GM18907 (cell line): Measurements from ENCODE around the gene CBLIF.
A peak's percentile ranks its signal among the peaks of the same experiment; 100 is the strongest.
"Not testable (repeated sequence)": the region's sequence is repeated elsewhere in the genome, so short reads cannot be mapped to it uniquely, and the experiment has no call there.

Source experiments
- ATAC-seq: cut with Tn5 transposase; IDR thresholded peaks from one replicate; pipeline ENCODE4 v1.9.1; 2021; ENCODE audit warnings: mild to moderate bottlenecking, moderate library complexity; ENCODE audit not compliant: unreplicated experiment

The CBLIF gene

GRCh38 chr11:59848439-59848838 is 3.1 kb upstream of the CBLIF start:
- ATAC-seq: not testable (repeated sequence)

DNA sequence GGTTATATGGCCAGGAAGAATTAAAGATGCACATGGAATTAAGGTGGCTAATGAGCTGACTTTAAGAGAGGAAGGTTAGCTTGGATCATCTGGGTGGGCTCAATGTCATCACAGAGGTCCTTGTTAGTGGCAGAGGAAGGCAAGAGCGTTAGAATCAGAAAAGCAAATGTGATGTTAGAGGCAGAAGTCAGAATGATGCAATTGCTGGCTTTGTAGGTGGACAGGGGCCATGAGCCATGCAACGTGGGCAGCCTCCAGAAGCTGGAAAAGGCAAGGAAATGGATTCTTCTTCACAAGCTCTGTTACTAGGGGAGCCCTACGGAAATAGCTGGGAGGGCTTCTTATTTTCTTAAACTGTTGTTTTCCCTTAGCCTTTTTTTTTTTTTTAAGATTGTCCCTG is 2.3 kb upstream of the CBLIF start:
- ATAC-seq: no peak

DNA sequence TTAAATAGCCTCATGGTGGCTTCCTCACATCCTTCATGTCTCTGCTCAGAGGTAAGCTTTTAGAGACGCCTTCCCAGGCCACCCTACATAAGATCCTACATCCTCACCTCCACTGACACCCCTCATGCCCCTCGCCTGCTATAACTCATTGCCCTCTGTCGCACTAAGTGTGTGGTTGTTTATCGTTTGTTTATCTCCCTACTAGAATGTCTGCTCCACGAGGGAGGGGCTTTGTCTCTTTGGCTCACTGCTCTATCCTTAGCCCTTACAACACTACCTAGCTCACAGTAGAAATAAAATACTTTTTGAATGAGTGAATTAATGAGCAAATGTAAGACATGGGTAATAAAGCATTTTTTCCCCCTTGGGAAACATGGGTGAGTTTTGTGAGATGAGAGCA is 1.3 kb upstream of the CBLIF start:
- ATAC-seq: no peak

DNA sequence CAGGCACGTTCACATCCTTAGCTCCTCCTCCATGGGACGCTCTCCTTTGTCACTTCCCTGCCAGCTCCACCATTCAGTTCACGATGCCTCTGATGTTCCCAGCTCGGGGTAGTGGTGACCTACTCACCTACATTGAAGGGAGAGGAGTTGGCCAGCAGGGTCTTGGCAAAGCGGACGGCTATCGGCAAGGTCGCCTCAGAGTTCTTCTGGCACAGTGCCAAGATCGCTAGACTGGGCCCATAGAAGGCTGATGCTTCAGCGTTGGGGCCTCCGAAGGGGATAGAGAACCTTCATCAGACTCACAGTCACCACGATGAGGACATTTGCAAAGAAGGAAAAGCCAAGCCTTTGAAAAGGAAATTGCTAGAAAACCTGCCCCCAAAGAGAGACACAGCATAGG is 3.0 kb downstream of the CBLIF start:
- ATAC-seq: no peak

DNA sequence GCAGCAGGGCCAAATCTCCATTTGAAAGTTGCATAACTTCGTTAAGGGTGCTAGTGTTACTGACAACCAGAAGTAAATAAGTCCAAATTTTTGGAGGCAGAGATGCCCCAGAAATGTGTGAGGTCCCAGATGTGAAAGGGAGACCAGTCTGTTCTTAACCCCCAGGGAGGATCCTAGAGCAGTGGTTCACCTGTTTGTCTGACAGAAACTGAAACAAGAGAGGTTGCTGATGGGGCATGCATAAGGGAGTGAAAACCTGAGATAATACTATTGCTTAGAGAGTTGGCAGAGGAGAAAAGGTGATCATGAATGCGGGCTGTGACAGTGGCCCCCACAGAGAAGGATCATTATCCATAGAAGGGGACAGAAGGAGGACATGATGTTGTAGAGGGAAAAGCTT is 3.8 kb downstream of the CBLIF start:
- ATAC-seq: peak; percentile 90

DNA sequence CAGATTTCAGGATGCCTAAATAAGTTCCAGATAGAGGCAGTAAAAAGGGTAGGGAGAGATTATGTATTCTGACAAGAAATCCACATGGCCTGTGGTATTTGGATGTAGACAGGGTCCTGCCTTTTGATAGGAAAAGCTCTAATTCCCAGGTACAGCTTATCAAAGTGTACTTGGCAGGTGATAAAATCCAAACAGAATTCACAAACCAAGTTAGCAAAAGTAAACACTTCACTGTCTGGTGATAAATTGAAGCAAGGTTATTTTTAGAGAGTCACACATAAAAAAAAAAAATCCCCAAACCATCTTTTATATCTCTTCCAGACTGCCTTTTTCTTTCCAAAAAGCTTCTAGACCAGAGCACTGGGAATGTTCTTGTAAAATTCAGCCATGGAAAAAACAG is 5.7 kb downstream of the CBLIF start:
- no peak for ATAC-seq

GRCh38 chr11:59833602-59834001 is 11.7 kb downstream of the CBLIF start:
- ATAC-seq: no peak

DNA sequence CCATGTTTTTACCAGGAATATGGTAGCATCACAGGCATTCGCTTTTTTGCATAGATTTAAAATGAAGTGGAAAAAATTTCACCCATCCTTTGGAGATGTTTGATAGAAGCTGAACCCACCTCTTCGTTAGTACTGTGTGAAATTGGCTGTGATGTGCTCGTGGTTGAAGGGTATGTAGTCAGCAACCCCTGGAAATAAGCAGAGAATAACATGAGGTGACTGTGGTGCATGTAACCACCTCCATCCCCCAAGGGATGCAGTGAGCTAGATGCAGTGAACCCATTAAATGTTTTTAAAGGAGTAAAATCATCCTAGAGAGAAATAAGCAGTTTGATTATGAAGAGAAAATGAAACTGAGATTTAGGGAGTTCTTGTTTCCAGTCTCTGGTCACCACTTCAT is 15.9 kb downstream of the CBLIF start:
- no peak for ATAC-seq

GRCh38 chr11:59822989-59823566 is 22.2 kb downstream of the CBLIF start:
- ATAC-seq: peak; percentile 89

- peak; percentile 39 for ATAC-seq
Observed at GRCh38 chr11:59818572-59818971, 26.7 kb downstream of the CBLIF start.

- not testable (repeated sequence) for ATAC-seq
Observed at GRCh38 chr11:59816434-59816833, 28.9 kb downstream of the CBLIF start.

- no peak for ATAC-seq
Observed at GRCh38 chr11:59815754-59816153, 29.5 kb downstream of the CBLIF start.

DNA sequence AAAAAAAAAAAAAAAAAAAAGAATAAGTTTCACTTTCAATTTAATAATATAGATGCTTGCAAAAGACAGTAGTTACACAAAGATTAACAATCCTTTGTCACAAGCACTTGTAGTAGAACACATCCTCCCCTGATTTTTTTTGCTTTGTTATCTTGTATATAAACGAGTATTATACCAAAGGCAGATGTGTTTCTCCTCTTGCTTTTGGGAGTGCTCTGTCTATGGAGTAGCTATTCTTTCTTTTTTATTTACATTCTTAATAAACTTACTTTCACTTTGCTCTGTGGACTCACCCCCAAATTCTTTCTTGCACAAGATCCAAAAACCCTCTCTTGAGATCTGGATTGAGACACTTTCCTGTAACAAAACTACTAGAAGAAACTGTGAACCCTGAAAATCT is 31.3 kb downstream of the CBLIF start:
- ATAC-seq: no peak

DNA sequence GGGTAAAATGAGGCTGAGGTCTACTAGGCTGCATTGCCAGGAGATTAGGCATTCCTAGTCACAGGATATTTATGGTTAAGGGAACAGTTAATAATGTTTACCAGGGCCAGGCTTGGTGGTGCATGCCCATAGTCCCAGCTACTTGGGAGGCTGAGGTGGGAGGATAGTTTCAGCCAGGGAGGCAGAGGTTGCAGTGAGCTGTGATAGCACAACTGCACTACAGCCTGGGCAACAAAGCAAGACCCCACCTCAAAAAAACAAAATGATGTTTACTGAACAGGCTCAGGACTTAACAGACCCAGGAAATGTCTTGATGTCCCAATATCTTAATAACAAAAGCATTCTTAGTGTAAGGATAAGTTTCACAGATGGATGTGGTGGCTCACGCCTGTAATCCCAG is 31.9 kb downstream of the CBLIF start:
- ATAC-seq: no peak

GRCh38 chr11:59812220-59812619 is 33.1 kb downstream of the CBLIF start:
- no peak for ATAC-seq

GRCh38 chr11:59810911-59811259 is 34.4 kb downstream of the CBLIF start:
- no peak for ATAC-seq

DNA sequence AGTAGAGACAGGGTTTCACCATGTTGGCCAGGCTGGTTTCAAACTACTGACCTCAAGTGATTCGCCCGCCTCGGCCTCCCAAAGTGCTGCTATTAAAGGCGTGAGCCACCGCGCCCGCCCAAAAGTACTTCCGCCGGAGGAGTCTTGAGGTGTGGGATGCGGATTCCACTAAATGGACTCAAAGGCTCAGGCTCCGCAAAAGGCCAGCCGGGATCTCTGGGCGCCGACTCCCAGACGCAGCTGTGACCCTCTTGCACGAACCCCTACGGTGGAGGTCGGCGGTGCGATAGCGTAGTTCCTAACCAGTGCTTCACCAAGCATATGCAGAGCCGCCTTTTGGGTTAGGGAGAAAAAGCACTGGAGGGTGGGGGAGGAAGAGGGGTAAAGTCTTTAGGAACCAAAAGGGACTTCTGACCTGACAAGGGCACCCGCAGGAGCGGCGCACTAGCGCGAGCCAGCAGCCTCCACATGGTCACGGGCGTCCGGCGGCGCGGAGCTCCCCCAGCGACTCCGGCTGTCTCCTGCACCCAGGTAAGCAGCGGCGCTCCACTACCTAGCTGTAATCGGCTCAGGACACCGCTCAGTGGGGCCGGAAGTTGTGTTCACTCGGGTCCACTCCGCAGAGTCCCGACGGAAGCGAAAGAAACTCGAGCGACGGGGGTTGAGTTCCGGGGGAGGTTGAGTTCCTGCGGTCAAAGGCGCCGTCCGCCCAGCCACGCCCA is 34.9 kb downstream of the CBLIF start, which contains the start of gene MRPL16:
Gene MRPL16, minus strand, starts transcription at position 590 of the 722 bp plus-strand sequence. Its CDS starts 120 bp downstream, at position 470.
- ATAC-seq: peak; percentile 98

DNA sequence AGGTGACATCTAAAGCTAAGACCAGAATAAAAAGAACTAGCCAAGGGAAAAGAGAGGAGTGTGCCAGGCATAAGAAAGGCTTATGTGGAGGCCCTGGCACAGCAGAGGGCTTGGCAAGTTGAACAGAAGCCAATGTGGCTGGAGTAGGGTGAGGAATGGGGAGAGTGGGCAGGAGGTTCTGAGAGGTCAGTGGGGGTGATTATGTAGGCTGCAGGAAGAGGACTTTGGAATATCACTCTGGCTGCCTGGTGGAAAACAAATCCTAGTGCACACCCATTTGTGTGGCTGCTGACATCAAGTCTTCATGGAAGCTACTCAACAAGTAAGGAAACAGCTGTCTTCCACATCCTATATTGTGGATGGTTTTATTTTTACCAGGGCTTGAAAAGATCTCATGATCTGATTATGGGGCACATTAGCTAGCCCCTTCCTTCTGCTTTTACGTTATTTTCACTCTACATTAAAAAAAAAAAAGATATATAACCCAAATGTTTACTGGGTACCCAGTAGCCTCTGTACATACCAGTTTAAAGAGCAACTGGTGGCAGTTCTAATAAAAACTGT is 38.2 kb downstream of the CBLIF start:
- no peak for ATAC-seq

DNA sequence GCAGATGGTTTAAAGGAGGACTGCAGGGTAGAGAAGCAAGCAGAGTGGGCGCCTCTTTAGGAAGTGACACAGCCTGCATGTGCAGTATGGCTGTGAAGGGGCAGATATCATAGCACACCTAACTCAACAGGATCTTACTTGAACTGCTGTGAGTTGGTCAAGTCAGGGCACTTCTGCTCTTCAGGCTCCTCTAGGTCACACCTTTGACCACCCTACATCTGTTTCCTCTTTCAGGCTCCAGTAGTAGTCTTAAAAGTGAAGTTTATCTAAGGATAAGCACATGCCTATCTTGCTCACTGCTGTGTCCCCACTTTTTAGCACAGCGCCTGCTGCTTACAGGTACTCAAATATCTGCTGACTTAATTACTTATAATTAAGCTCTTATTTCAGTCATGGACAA is 41.2 kb downstream of the CBLIF start:
- ATAC-seq: no peak

- ATAC-seq: no peak
Observed at GRCh38 chr11:59802639-59803176, 42.6 kb downstream of the CBLIF start.

GRCh38 chr11:59801981-59802638 is 43.2 kb downstream of the CBLIF start:
- ATAC-seq: no peak
